ENCODE results near the gene CLEC4A.
A peak's percentile ranks its signal among the peaks of the same experiment; 100 is the strongest.
"Not testable (repeated sequence)": the region's sequence is repeated elsewhere in the genome, so short reads cannot be mapped to it uniquely, and the experiment has no call there.

CLEC4A gene

GRCh38 chr12:8080120-8080519 is 43.3 kb upstream of the CLEC4A start:
- H3K4me3 ChIP-seq (replicated peaks in 1 of 2; ENCODE audit: low read depth in 2 of 2, low read length in 2 of 2), result no peak overlapping the region

GRCh38 chr12:8081251-8081920 is 42.0 kb upstream of the CLEC4A start:
- peak overlapping the region; percentile 88 to 94 for H3K4me3 ChIP-seq (replicated peaks in 1 of 2; ENCODE audit: low read depth in 2 of 2, low read length in 2 of 2)
- no peak for TF ChIP-seq CTCF (IDR thresholded peaks at IDR 0.05; ENCODE audit: low read depth, low read length)
- no peak for DNase-seq (ENCODE audit: low read depth in 2 of 2)

More at GRCh38 chr12:8080120-8080519, 43.3 kb upstream of the CLEC4A start:
- TF ChIP-seq CTCF (IDR thresholded peaks at IDR 0.05; ENCODE audit: low read depth, low read length), result no peak
- DNase-seq (ENCODE audit: low read depth in 2 of 2), result no peak

GRCh38 chr12:8082808-8083100 is 40.7 kb upstream of the CLEC4A start:
- H3K4me3 ChIP-seq (replicated peaks in 1 of 2; ENCODE audit: low read depth in 2 of 2, low read length in 2 of 2), result peak overlapping the region; percentile 88 to 94
- no peak for DNase-seq (ENCODE audit: low read depth in 2 of 2)
- no peak for TF ChIP-seq CTCF (IDR thresholded peaks at IDR 0.05; ENCODE audit: low read depth, low read length)

- not testable (repeated sequence) for DNase-seq (ENCODE audit: low read depth in 2 of 2); H3K4me3 ChIP-seq (replicated peaks in 1 of 2; ENCODE audit: low read depth in 2 of 2, low read length in 2 of 2)
Observed at GRCh38 chr12:8084351-8084750, 39.1 kb upstream of the CLEC4A start.

GRCh38 chr12:8087666-8088065 is 35.8 kb upstream of the CLEC4A start:
- no peak for DNase-seq (ENCODE audit: low read depth in 2 of 2)
- no peak for TF ChIP-seq CTCF (IDR thresholded peaks at IDR 0.05; ENCODE audit: low read depth, low read length)
- no peak overlapping the region for H3K4me3 ChIP-seq (replicated peaks in 1 of 2; ENCODE audit: low read depth in 2 of 2, low read length in 2 of 2)

- H3K4me3 ChIP-seq (replicated peaks in 1 of 2; ENCODE audit: low read depth in 2 of 2, low read length in 2 of 2), result no peak overlapping the region
- no peak for TF ChIP-seq CTCF (IDR thresholded peaks at IDR 0.05; ENCODE audit: low read depth, low read length)
- no peak for DNase-seq (ENCODE audit: low read depth in 2 of 2)
Observed at GRCh38 chr12:8088574-8088973, 34.8 kb upstream of the CLEC4A start.

GRCh38 chr12:8089277-8089676 is 34.1 kb upstream of the CLEC4A start:
- not testable (repeated sequence) for DNase-seq (ENCODE audit: low read depth in 2 of 2); H3K4me3 ChIP-seq (replicated peaks in 1 of 2; ENCODE audit: low read depth in 2 of 2, low read length in 2 of 2)

- no peak for TF ChIP-seq CTCF (IDR thresholded peaks at IDR 0.05; ENCODE audit: low read depth, low read length)
- DNase-seq (ENCODE audit: low read depth in 2 of 2), result no peak
- no peak overlapping the region for H3K4me3 ChIP-seq (replicated peaks in 1 of 2; ENCODE audit: low read depth in 2 of 2, low read length in 2 of 2)
Observed at GRCh38 chr12:8089716-8090115, 33.7 kb upstream of the CLEC4A start.

Measured in cardiac fibroblast (primary cell).